Activated CD8-positive, alpha-beta memory T cell treated with anti-CD3 and anti-CD28 coated beads for 1 hour (primary cell): ENCODE data around the gene PWWP2B.
"Not testable (repeated sequence)": the region's sequence is repeated elsewhere in the genome, so short reads cannot be mapped to it uniquely, and the experiment has no call there.

Experiments used
- DNase-seq, 2 donors: peaks; one replicate each; pipeline ENCODE4 v3.0.0-alpha.2; 2020; ENCODE audit warnings: low read depth in 1 of 2; ENCODE audit errors: extremely low read depth in 1 of 2

PWWP2B gene

DNA sequence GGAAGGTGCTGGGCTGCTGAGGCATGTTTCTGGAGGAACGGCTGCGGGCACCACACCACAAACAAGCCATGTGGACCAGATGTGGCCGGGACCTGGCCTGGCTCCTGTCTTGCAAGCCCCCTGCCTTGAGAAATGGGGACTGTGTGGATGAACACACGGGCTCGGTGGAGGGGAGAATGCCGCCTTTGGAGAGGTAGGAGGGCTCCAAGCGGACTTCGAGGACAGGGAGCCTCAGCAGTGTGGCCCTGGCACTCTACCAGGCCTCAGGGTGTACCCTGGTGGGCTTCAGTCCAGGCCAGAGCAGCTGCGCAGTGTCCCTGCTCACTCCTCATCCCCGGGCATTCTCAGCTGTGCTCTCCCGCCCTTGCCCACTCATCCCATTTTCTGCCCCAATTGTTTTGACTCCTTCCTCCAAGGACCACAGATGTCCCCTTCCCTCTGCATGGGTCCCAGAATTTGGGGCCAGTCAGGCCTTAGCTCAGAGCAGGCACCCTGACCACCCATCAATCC, 31.5 kb downstream of the PWWP2B start:
- no peak for DNase-seq

DNA sequence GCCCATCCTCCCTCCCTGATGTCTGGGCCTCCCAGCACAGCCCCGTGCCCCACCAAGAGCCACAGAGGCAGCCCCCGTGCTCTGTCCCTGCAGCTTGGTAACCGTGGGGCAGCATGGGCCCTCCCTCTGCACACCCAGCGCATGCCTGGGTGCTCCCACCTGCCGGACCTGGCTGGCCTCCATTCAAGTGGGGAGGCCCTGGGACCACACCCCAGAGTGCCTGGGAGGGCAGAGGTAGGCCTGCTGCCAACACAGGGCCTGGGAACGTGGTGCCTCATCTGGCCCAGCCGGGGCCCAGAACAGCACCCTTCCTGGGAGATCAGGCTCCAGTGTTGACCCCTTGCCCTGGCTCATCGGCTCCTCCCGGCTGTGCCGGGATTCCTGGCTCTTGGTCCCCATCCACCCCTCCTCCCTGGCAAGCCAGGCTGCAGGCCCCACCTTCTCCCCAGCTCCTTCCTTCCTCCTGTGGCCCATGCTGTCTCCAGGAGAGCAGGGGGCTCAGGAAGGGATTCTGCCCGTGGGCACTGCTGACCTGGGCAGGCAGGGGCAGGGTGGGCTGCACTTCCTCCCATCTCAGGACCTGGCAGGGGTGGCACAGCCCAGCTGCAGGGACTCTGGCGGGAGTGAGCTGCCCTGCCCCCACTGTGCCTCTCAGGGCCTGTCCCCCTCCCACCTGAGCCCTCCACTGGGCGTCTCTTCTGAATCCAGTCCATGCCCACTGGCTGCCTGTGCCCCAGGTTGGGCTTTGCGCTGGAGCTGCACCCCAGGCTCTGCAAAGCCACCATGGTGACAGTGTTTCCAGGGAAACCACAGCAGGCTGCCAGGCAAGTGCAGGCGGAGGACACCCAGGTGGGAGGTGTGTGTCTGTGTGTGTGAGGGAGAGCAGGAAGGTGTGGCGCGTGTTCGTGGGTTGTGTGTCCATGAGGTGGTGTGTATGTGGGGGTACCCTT, 32.6 kb downstream of the PWWP2B start:
- DNase-seq, result no peak

DNA sequence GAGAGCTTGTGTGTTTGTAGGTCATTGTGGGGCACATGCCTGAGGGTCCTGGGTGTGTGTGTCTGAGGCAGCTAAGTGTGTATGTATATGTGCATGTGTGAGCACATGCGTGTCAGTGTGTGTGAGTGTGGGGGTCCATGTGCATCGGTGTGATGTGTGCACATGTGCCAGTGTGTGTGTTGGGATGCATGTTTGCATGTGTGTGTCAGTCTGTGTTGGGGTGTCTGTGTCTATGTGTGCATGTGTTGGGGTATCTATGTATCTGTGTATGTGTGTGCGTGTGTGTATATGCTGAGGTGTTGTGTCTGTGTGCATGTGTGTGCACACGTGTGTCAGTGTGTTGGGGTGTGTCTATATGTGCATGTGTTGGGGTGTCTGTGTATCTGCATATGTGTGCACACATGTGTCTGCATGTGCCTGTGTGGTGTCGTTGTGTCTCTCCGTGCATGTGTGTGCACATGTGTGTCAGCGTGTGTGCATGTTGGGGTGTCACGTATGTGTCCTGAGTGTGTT, 33.3 kb downstream of the PWWP2B start:
- no peak for DNase-seq

DNA sequence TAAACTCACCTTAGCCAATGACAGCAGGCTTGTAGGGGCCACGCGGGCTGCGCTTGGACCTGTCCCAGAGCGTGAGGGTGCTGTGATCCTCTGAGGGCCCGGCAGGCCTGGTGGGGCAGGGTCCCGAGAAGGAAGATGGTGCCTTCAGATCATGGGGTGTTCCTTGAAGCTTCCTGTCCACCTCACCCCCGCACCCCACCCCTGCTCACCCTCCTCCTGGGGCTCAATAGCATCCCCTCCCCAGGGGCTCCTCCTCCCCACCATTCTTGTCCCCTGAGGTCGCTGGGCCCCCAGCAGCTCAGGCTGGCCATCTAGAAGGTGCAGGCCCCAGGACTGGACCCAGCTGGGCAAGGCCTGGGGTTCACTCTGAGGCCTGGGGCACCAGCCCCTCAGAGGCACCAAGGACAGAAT, 33.9 kb downstream of the PWWP2B start:
- no peak for DNase-seq

DNA sequence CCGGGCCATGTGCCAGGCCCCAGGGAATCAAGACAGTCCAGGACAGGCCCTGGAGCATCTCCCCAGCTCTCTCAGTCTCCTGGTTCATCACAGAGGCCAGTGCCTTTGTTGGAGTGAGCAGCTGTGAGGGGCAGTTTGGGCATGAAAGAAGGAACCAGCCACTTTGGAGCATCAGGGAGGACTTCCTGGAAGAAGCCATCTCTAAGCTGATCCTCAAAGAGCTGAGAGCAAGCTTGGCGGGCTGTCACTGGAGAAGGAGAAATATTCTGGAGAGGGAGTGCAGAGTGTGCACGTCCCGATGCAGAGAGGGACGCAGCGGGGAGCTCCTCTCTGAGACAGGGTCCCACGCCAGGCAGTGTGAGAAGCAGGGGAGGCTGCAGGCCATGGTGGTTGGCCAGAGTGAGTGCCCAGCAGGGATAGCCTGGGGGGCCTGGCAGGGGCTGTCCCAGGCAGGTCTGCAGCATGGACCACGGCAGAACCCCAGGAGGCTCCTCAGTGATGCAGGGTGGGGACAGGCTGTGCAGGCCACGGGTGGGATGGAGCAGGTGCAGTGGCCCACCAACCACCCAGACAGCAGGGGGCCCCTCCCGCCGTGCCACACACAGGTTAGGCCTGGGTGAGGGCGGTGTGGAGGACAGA, 34.7 kb downstream of the PWWP2B start:
- DNase-seq, result no peak

DNA sequence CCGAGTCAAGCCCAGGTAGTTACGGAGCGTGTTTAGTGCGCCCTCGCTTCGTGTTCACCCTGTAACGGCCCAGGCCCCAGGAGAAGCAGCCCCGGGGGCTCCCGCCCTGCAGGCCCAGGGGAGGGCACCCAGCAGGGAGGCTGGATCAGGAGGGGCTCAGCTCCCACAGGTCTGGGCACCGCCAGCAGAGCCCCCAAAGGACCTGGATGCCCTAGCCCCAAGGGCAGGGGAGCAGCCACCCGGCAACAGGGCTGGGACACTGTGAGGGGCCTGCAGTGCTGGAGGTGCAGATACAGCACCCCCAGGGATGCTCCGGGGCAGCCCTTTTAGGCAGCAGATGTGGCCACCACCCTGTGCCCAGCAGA, 35.2 kb downstream of the PWWP2B start:
- no peak for DNase-seq

DNA sequence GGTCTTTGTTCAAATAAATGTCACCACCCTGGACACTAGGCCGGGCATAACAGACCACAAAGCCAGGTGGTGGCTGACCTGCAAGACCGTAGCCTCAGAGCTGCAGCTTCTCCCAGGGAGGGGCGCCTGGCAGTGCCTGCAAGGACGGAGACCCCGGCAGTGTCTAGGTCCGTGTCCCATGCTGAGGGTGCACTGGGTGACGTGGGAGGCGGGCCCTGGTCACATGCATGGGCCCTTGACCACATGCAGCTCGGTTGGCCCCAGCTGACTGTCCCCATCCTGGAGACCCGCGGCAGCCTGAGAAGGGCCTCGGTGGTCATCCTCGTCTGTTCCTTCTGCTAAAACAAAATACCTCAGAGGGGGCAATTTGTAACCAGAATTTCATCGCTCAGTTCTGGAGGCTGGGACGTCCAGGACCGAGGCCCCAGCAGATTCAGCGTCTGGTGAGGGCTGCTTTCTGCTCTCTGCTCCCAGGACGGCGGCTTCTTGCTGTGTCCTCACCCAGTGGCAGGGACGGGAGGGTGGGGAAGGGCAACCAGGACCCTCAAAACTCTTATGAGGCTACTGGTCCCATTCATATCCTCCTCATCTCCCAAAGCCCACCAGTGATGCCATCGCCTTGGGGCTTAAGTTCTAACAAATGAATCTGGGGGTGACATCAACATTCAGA, 36.8 kb downstream of the PWWP2B start:
- no peak for DNase-seq

DNA sequence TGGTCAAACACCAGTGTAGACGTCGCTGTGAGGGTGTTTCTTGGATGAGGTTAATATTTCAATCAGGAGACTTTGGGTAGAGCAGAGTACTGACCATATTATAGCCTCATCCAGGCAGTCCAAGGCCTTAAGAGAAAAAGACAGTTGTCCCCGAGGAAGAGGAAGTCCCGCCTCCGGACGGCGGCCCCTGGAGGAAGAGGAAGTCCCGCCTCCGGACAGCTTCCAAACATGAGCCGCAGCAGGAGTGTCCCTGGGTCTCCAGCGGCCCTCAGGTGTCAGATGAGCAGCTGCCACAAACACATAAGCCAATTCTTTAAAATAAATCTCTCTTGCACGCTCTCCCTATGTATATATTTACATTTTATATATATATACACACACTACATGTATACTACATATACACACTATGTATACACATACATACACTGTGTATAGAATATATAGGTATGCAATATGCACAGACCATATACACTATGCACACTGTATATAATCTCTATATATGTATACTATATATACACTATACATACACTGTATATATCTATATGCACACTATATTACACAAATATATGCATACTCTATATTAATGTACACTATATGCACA, 37.5 kb downstream of the PWWP2B start:
- DNase-seq, result peak in 1 of 2 donors; percentile 33

DNA sequence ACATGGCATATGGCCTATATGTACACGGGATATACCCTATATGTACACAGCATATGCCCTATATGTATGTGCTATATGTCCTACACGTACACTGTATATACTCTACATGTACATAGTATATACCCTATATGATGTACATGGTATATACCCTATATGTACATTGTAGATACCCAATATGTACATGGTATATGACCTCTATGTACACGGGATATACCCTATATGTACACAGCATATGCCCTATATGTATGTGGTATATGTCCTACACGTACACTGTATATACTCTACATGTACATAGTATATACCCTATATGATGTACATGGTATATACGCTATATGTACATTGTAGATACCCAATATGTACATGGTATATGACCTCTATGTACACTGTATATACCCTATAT, 38.3 kb downstream of the PWWP2B start:
- DNase-seq, result not testable (repeated sequence)

DNA sequence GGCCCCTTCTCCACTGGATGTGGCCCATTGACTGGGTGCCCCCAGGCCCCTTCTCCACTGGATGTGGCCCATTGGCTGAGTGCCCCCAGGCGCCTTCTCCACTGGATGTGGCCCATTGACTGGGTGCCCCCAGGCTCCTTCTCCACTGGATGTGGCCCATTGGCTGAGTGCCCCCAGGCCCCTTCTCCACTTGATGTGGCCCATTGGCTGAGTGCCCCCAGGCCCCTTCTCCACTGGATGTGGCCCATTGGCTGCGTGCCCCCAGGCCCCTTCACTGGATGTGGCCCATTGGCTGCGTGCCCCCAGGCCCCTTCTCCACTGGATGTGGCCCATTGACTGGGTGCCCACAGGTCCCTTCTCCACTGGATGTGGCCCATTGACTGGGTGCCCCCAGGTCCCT, 39.1 kb downstream of the PWWP2B start:
- DNase-seq, result not testable (repeated sequence)

DNA sequence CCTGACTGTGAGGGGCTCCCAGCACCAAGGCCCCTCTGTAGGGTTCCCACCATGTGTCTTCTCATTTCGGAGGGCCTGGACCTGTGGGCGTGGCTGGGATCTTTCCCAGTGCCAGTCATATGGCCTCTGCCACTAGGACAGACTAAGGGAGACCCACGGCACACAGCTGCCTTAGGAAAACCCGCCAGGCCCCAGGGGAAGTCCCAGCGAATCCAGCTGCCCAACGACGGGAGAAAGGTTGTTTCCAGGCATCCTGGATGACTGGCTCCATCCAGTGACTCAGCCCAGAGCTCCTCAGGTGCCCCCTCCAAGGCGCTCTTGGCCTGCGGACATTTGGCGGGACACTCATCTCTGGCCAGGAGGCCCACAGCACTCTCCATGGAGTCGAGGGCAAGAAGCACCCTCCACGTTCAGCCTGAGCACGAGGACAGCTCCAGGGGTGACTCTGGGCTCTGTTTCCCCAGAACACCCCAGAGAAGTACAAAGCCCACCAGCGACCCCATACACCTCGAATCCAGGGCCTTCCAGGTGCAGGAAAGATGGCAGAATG, 39.9 kb downstream of the PWWP2B start:
- no peak for DNase-seq

DNA sequence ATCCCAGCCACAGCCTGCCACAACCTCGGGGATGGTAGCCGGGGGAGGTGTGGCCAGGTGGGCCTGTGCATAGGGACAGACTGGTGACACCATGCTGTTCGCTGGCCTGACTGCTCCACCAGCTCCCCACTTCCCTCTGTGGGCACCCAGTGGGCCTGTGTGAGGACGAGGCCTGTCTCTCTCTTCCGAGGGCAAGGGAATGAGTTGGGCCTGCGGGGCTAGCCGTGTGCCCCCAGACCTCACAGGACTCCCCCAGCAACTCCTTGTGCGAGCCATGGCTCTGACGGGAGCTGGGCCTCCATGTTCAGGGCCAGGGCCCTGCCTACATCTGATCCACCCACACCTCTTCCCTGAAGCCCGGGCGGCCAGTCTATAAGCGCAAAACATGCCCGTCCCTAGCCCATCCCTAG, 40.5 kb downstream of the PWWP2B start:
- no peak for DNase-seq

DNA sequence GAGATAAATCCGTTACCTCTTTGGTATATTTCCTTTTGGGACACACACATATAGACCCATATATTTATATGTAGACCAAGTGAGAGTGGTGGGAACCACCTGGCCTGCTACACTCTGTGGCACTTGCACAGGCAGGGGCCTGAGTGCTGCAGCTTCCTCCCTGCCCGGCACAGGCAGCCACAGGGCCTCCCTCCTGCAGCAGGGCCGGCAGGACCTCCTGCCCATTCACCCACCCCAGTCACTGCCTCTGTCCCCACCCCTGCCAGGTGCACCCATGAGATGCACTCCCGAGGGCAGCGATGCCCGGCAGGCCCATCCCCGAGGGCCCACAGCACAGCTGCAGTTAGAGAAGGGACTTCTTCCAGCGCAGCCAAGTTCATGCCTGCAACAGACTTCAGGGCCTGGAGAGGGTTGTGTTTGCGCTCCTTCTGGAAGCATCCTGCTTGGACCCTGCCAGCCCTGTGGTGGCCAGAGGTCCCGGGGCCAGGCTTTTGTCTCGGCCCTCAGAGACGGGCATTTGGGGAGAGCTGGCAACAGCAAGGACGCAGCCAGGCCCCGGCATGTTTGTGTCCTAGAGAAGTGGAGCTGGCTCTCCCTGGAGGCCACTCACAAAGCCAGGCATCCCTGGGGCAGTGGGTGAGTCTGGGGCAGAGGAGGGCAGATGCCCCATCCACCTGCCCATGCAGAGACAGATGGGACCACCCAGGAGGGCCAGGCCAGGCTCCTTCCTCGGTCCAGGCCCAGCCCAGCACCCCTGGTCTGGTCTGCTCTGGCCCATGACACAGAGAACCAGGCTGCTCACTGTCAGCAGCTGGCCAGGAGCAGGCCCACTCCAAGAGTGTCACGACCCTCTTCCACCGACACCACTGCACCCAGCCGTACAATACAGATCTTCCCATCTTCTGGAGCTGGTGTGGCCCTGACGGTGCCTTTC, 41.4 kb downstream of the PWWP2B start:
- DNase-seq, result no peak

DNA sequence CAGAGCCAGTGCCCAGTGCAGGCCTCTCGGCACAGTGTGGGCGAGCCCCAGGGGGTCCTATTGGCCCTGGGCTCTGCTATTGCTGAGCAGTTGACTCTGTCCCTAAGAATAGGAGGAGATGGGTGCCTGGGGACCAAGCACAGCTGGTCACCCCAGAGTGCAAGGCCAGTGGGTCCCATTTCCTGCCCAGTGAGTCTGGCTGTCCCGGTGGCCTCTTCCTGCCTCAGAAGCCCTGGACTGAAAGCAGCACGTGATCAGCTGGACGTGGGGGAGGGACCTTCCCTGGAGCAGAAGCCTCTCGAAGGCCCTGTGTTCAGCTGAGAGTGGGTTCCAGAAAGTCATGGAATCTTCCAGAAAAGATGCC, 42.0 kb downstream of the PWWP2B start:
- DNase-seq, result no peak

DNA sequence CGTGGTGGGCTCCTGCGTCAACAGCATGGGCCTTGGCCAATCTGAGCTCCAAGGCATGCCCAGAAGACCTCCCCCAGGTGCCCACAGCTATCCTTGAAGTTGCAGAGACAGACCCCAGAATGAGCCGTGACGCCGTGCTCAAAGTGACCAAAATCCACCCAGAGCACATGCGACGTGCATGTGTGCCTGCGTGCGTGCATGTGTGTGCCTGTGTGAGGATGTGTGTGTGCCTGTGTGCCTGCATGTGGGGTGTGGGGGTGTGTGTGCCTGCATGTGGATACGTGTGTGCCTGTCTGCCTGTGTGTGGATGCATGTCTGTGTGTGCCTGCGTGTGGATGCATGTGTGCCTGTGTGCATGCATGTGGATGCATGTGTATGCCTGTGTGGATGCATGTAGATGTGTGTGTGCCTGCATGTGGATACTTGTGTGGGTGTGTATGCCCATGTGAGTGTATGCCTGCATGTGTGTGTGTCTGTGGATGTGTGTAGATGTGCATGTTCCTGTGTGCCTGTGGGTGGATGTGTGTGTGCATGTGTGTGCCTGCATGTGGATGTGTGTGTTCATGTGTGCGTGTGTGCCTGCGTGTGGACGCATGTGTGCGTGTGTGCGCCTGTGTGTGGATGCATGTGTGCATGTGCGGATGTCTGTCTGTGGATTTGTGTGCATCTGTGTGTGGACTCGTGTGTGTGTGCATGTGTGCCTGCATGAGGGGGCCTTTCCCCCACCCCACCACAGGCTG, 42.6 kb downstream of the PWWP2B start:
- DNase-seq, result no peak

DNA sequence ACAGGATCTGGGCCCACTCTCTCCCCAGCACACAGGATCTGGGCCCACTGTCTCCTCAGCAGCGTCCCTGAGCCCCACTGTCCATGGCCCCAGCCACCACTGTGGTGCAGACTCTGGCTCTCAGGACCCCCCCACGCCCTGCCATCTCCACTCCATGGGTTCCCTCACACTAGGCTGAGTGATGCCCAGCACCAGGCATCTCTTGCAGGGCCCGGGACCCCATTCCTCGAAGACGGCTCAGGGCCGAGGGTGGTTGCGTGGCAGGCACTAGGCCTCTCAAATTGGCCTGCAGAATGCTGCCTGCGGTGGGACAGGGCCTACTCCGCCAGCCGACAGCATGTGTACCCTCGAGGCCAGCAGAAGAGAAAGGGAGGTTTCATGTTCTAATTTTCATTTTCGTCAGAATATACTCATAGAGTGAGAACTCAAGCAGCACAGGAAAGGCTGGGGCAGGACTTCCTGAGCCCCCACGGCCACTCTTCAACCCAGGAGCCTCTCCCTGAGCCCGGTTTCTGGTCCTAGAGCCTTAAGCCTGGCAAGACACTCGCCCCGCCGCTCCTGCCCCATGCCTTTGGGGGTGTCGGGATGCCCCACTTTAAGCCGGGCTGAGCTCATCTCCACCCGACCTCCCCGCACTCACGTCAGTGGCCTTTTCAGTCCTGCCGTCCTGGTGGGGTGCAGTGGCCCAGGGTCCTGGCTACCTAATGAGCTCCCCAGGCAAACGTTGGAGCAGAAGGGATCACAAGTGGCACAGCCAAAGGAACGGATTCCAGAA, 44.0 kb downstream of the PWWP2B start:
- no peak for DNase-seq

DNA sequence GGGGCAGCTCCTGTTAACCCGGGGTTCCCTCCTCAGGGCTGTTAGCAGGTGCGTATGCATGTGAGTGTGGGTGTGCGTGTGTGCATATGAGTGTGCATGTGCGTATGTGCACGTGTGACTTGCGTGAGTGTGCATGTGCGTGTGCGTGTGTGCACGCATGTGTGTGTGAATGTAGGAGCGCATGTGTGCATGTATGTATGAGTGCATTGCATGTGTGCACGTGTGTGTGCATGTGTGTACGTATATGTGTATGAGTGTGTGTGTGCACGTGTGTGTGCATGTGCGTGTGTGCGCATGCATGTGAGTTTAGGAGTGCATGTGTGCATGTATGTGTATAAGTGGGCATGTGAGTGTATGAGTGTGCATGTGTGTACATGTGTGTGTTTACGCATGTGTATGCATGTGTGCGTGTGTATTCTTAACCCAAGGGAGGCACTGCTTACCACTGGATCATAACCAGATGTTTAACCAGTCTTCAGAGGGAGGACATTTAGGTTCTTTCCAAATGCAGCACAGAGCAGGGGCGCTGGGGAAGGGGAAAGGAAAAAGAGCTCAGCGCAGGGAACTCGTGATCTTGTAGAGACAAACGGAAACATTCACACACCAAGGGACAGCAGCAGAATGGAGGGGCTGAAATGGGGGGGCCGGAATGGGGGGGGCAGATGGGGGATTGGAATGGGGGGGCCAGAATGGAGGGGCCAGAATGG, 45.0 kb downstream of the PWWP2B start:
- DNase-seq, result no peak

DNA sequence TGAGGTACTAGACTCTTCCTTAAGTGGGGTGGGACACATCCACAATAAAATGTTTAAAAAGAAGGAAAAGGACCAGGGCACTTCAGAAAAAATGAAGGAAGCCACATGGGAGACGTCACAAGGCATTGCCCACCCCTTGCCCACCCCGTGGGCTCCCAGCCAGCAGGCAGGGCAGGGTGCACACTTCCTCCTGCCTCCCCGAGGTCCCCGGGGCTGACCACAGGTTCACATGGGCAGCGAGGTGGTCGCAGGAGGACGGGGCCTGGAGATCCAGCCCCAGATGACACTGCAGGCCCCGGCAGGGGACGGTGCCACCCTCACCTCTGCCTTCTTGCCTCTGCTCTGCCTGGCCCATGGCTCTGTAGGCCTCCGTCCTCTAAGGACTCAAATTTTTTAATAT, 45.6 kb downstream of the PWWP2B start:
- no peak for DNase-seq
